GM10266 (cell line): ENCODE results near the gene TADA3.

Source experiments
- DNase-seq: peaks from one replicate; pipeline ENCODE4 v3.0.0; 2012; ENCODE audit errors: extremely low spot score
- CTCF ChIP-seq: IDR thresholded peaks from 2 replicates; pipeline ENCODE4 v1.5.1; 2012; ENCODE audit warnings: mild to moderate bottlenecking, low read depth; ENCODE audit not compliant: control insufficient read depth, insufficient read depth; ENCODE audit errors: missing control alignments

TADA3 gene

GRCh38 chr3:9769012-9769411 is 23.3 kb downstream of the TADA3 start:
- DNase-seq = no peak
- no peak for TF ChIP-seq CTCF

- TF ChIP-seq CTCF = no peak
- DNase-seq = no peak
These were observed 24.0 kb downstream of the TADA3 start for GRCh38 chr3:9768141-9768775.

GRCh38 chr3:9767418-9767817 is 24.9 kb downstream of the TADA3 start:
- DNase-seq = no peak
- no peak for TF ChIP-seq CTCF

- TF ChIP-seq CTCF = no peak
- no peak for DNase-seq
These were observed 26.4 kb downstream of the TADA3 start for GRCh38 chr3:9765865-9766264.

GRCh38 chr3:9762871-9763270 is 29.4 kb downstream of the TADA3 start:
- TF ChIP-seq CTCF = no peak
- DNase-seq = no peak

GRCh38 chr3:9761919-9762318 is 30.4 kb downstream of the TADA3 start:
- no peak for TF ChIP-seq CTCF
- no peak for DNase-seq

- no peak for TF ChIP-seq CTCF
- no peak for DNase-seq
These were observed 31.3 kb downstream of the TADA3 start for GRCh38 chr3:9760779-9761505.
